ENCODE results near the gene ADCY5.

The ADCY5 gene

DNA sequence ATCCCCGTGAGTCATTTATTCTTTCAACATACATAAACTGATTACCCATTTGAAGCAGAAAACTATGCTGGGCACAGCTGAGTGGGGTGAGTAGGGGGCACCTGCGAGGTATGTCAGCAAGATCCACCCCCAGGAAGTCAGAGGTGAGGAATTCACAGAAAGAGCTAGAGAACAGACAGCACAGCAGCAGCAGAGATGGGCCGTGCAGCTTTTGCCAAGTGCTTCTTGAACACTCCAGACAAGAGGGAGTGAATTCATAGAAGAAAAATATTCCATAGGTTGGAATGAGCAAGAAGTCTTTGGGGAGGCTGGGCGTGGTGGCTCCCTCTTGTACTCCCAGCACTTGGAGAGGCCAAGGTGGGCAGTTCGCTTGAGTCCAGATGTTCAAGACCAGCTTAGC lies 9.4 kb upstream of the ADCY5 start:
- no peak for DNase-seq (ENCODE audit: low read depth)

DNA sequence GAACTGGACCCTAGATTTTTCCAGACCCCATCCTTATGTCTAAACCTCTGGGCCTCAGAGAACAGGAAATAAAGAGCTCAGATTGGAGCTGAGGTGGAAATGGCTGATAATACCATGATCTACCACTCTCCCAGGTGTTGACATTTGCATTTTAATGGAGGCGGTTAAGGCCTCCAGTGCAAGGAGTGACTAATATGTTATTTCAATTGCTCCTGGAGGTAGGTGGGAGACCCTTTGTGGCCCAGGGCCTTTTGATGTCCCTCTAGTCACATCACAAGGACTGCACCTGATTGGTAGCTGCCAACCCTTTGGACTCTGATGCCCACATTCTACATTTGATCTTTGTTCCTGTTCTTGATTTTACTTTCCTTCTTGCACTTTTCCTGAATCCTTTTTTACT lies 9.0 kb upstream of the ADCY5 start:
- no peak for DNase-seq (ENCODE audit: low read depth)

DNA sequence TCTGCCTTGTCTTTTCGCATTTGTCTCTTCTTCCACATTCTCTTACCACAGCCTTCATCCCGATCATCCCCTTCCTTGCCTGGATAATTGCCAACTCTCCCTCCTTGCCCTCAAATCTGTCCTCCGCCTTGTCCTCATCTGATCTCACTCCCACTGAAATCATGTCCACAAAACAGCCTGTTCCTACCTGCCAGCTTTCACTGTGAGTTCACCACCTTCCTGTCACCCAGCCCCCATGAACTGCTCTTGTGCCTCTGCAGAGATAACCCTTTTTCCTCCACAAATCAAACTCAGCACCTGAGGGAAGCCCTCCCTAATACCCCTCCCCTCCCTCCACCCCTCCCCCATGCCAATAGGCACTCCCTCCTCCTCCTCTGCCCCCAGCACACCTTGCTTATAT lies 4.8 kb upstream of the ADCY5 start:
- no peak for DNase-seq (ENCODE audit: low read depth)

DNA sequence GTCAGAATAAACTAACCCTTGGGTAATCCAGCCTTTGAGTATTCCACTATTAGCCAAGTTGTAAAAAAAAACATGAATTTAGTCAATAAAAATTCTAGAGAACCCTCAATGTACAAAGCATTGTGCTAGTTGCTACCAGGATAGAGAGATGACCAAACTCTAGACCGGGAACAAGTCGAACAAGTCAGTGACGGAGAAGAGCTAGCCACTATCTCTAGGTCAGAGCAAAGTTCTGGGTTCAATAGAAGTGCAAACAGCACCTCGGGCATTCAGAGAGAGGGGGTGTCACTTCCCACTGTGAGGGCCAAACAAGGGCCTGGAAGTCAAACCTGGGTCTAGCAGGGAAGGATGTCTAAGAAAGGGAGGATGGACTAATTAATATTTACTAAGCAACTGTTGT lies 2.3 kb upstream of the ADCY5 start:
- DNase-seq (ENCODE audit: low read depth): no peak

DNA sequence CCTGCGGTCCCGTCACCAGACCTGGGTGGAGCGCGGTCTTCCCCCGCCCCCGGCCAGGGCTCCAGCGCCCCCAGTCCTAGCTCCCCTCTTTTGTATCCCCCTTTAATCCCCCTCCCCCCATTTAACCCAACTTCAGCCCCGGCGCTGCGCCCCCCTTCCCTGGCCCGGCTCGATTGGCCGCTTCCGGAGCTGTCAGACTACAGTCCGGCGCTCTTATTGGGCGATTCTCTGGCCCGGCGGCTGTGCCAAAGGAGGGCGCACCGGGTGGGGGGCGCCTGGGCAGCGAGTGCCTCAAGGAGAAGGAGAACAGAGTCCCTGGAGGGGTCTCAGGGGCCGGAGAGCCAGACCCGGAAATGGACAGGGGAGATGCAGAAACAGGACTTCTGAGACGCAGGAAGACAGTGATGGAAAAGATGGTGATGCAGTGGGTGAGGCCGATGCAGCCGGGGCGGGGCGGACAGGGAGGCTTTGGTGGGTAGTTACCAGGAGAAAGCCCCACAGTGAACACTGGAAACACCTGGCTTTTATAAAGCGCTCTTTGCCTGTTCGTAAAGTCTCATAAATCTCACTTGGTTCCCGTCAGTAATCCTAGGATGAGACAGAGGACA lies 1.2 kb upstream of the ADCY5 start:
- no peak for DNase-seq (ENCODE audit: low read depth)

DNA sequence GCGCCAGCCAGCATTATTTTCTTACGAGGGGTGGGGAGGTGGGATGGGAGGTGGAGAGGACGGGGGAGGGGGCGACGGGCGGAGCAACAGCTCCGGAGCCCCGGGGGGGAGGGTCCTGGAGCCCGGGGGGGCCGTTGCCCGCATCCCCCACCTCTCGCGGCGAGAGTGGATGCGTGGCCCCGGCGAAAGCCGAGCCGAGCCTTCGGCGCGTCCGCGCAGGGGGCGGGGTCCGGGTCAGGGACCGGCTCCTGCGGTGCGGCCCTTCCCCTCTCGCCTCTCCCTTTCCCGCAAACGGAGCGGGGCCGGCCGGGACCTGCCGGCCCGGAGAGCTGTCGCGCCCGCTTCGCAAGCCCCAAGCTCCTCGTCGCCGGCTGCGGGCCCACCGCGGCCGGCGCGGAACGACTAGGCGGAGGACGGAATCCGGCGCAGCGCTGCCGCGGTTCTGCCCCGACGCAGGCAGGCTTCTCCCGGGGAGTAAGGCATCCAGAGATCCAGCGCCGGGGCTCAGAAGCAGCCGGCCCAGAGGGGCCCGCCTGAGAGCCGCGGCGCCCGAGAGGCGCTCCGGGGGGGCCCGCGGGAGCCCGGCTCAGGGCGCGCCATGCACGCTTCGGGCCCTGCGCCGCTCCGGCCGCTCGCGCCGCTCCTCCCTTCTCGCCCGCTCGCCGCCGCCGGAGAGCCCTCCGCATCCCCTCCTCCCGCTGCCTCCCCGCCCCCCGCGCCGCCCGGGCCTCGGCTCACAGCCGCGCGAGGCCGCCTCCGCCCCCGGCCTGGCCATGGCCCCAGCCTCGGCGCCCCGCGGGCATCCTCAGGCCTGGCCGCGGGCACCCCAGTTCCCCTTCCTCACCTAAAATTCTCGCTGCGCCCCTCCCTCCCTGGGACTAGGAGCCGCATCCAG lies 459 bp upstream of the ADCY5 start:
- no peak for DNase-seq (ENCODE audit: low read depth)

DNA sequence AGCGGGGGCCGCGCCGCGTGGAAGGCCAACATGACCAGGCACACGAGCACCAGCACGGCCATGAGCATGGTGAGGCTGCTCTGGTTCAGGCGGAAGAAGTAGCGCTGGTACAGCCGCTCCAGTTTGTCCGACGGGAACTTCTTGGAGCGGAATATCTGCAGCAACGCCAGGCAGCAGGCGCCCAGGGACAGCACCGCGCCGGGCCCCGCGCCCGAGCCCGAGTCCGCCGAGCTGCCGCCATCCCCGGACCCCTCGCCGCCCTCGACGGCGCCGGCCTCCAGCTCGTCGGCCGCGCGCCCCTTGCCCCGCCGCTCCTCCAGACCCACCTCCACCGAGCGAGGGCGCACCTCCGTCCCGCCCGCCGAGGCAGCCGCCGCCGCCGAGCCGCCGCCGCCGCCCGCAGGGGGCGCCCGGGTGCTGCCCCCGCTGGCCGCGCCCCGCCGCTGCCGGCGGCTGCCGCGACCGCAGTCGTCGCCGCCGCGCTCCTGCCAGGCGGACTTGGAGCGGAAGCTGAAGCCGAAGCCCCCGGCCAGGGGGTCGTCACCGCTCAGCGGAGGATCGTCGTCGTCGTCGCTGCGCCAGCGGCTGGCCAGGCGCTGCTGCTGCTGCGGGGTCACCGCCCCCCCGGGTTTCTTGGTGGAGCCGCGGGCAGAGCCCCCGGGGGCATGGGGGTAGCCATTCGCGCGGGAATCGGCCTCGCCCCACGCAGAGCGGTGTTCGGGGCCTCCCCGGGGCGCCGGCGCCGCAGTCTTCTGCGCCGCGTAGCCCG lies 957 bp downstream of the ADCY5 start:
- peak; percentile 54 for DNase-seq (ENCODE audit: low read depth)

DNA sequence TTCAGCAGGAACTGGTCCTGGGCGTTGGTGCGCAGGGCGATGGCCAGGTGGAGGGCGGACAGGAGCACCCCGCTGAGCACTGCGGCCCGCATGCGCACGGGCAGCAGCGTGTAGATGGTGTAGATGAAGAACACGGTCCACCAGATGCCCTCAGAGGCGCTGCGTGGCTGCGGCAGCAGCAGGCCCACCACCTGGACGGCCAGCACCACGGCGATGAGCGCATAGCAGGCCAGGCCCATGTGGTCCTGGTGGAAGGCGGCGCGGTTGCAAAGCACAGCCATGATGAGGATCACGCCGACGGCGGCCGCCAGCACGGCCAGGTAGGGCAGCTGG lies 1.5 kb downstream of the ADCY5 start:
- no peak for DNase-seq (ENCODE audit: low read depth)

DNA sequence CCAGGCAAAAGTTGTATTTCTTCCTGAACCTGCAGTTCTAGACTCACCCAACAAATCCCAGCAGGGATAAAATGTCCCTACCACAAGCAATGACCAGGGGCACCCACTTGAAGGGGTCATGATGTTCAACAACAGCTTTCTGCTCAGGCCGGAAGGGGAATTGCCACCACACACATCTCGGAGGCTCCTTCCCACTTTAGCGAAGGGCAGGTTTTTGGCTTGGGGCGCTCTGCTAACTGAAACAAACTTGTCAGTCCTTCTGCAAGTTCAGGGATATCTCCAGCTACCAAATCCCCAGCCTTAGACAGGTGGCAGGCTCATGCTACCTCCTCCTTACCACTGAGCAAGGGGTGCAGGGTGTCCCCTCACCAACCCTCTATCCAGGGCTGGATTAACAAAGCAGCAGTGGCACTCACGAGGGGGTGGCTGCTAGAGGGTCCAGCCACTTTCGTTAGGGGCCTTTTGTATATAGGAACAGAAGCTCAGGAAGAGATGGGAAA lies 2.2 kb downstream of the ADCY5 start:
- DNase-seq (ENCODE audit: low read depth): no peak

DNA sequence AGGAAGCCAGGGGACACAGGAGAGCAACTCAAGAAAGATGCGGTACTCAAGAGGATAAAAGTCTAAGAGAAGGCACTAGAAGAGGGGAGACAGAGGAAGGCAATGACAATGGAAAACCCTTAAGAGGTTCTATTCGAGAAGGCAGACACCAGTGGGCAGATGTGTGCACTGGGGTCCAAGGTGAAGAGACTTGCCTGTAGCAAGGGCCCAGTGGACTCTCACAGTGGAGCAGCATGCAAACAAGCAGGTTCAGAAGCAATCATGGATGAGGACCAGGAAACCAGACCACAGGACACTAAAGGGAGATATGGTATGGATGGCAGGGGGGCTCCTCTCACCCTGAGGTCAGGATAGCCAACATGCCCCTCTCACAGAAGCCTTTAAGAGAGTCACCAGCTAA lies 2.7 kb downstream of the ADCY5 start:
- no peak for DNase-seq (ENCODE audit: low read depth)

DNA sequence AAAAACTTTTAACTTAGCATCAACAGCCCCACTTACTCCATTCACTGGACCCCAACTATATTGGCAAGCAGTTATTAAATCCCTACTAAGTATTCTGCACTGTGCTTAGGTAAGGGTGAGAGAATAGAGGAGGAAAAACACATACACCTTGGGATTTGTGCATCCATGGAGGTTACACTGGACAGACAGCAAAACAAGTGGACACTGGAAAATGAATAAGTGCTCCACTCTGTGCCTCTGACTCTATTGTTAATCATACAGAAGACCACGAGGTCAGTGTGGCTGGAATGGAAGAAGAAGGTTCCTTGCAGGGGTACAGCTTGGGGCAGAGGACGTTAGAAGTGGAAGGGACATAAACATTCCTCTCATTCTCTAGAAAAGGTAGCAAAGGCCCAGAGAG lies 3.2 kb downstream of the ADCY5 start:
- DNase-seq (ENCODE audit: low read depth): no peak

DNA sequence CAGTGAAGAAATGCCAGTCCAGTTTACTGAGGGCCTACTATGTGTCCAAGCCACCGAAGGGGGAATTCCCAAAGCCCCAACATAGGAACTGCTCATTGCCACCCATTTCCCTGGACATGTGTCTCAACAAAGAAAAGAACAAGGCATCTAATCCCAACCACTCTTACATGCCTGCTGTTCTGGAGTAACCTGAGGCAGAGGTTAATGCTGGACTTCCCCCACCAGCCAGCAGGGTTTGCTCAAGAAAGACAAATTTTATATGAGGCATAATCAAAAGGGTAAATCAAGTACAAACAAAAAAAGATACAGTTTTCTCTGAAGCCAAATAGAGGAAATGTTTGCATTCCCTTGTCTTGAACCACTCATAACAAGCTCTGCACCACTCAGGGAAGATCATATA lies 4.1 kb downstream of the ADCY5 start:
- DNase-seq (ENCODE audit: low read depth): no peak

DNA sequence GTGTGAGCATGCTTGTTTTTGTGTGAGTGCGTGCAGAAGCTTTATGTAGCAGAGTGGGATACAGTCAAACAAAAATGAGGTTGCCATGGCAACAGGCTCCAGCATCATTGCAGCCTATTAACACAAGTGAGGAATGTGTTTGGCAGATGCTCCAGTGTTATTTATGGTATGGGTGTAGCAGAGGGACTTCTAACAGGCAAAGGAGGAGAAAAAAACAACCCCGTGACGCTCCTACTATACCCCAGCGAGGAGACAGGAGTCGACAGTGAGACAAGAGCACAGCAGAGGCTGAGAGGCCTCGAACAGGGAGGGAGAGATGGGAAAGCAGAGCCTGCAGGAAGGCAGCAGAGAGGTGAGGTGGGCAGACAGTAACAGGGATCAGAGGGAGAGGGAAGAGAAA lies 4.9 kb downstream of the ADCY5 start:
- no peak for DNase-seq (ENCODE audit: low read depth)

DNA sequence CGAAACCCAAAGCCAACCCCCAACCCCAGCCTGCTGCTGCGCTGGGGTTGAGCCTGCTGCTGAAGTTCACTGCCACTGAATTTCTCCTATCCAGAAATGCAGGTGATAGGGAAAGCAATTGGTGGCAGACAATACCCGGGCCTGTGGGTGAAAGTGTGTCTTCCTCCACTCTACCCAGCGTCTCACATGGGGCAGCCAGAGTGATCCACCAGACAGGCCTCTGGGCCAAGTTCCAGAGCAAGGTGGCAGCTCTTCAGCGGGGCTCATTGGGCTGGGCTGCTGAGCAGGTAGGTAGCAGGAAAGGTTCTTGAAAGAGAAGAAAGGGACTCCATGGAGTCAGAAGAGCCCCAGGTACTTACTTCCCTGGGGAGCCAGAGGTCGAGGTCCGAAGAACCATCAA lies 6.0 kb downstream of the ADCY5 start:
- DNase-seq (ENCODE audit: low read depth): no peak

DNA sequence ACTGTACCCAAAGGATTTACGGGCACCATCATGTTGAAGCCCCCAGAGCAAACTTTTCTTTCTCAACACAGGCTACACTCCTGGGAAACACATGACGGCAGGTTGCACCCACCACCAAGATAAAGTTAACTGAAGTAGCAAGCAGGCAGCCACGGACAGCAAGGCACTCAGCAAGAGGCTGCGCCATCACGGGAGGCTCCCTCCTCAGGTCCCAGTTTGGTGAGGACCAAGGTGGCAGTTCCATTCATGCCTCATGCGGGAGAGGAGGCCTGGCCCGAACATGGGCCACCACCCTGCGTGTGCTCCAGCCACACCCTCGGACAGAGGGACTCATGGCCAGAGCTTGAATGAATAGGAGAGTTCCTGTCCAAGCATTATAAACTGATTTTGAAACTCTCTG lies 6.8 kb downstream of the ADCY5 start:
- no peak for DNase-seq (ENCODE audit: low read depth)

DNA sequence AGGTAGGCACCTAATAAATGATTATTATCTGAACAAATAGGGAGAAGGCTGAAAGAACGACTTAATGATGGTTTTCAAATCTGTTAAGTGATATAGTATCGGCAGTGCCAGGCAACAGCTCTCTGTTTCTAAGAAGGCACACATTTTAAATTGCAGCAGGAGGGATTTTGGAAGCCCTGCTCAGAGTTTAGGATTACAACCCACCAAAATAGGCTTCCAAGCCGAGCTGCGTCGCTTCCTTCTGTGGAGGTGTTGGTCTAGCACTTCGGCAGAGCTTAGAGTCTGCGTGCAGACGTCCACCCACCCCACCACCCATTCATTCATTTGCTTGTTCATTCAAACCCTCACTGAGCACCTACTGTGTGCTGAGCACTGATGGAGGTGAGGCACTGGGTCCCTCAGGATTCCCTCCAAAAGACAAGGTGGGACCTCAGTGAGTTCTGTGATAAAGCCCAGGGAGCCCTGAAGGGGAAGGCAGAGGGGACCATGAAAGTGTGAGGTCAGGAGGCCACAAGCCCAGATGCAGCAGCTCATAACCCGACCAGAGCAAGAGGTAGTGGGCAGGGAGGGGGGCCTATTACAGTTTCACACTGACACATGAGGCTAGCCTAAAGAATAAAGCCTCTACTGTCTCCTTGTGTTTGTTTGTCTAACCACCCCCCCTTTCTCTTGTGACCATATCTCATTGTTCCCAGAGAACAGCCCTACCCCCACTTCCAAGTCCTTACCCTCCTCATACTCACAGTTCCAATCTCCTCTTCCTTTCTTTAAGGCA lies 8.9 kb downstream of the ADCY5 start:
- DNase-seq (ENCODE audit: low read depth): no peak

DNA sequence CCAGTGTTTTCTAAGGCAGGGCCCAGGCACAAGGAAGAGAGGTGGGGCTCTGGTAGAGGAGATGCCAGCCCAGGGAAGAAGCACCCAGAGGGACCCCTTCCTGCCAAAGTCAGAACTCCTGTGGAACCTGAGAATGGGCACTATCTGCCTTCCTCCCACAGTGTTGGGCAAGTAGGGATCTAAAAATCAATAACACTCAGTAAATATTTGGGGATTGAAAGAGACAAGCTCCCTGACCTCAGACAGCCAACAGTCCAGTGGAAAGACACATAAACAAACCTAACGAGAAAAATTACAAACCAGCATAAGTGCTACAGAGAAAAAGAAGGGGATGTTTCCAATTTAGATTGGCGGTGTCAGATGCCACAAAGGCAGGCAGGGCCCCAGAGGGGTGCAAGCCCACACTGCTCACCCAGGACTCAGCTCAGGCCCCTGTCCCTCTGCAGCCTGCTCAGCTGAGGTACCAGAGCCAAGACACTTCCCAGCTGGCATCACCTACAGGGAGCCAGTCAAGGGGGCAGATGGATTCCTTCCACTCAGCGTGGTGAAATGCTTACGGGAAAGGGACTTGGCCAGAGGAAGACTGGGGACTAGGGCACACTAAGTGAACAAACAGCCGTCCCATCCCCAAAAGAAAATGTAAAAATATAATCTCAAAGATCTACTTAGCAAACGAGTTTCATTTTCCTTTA lies 15.9 kb downstream of the ADCY5 start:
- DNase-seq (ENCODE audit: low read depth): no peak

DNA sequence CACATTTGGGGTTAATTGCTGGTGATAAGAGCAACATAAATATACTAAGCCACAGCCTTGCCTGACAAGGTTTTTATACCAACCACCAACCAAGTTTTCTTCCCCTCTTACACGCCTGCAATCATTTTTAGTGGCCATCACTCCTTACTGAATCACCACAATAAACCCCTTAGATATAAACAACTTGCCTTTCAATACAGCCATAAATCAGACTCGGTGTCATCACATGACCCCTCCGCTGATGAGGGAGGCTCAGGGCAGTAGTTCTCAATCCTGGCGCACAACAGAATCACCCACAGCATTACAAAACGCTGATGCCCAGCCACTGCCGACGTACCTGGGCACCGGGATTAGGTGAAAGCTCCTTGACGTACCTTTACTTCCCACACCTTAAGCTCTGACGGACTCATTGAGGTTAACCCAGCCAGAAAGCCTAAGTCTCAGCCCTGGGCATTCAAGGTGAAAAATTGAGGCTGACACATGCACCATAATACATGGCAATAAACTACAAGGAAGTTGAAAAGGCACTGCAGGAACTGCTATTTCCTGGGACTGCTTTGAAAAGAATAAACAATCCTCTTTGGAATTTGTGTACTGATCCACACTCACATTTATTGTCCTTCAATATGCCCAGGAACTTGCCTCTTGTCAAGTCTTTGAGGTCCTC lies 17.1 kb downstream of the ADCY5 start:
- DNase-seq (ENCODE audit: low read depth): no peak

DNA sequence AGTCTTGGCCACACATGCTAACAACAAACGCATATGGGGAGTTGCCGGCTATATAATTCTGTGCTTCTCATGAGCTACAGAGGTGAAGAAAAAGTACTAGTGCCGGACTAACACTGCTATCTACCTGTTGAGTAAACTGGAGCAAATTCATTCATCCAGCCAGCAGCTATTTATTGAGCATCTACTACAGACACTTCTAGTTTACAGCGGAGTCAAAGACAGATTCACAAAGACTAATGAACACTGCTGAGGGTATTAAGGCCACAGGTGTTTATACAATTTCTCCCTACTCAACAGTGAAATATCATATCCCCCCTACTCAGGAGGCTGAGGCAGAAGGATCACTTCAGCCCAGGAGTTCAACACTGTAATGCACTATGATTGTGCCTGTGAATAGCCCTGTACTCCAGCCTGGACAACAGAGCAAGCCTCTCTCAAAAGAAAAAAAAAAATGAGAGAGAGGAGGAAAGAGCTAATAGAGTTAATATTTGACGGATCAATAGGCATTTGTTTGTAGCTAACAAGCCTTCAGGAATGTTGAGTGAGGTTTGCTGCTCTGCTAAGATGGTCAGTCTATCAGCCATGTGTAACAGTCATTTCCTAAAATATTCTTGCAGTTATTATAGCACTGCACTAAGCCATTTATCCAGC lies 17.8 kb downstream of the ADCY5 start:
- no peak for DNase-seq (ENCODE audit: low read depth)

DNA sequence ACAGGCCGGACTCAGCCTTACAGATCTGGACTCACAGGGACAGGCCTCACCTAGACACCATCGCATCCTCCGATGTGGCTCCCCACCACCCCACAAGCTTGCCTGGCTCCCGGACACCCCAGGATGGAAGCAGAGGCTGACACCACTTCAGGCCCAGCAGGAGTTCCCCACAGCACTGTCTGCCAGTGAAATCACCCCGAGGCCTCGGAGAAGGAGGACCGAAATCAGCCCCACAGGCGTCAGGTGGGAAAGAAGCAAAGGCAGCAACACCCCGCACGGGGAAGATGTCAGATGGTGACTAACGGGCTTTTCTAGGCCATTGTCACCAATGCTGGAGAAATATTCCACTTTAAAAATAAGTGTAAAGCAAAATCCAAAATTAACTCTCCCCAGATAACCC lies 18.6 kb downstream of the ADCY5 start:
- no peak for DNase-seq (ENCODE audit: low read depth)

Measured in activated T-cell treated with anti-CD3 and anti-CD28 coated beads for 48 hours (primary cell).